ENCODE measurements around the gene TERB1. TPM values are rescaled to one million over a fixed set of nuclear protein-coding genes. Genes with fewer than 3 reads are reported as not detected.

Gene TERB1
- total and polyA plus RNA-seq, 9 donors, result 0.10 to 0.21 (median 0.11) TPM; not detected in 6

GRCh38 chr16:66713076-66713475 lies 88.3 kb downstream of the TERB1 start:
- no peaks in the 10 kb centered on the region for H3K27me3 ChIP-seq (ENCODE audit: control insufficient read depth, insufficient read depth, low read length)
- H3K4me1 ChIP-seq (ENCODE audit: control insufficient read depth, insufficient read depth, low read length), result peaks cover 19% of the 10 kb centered on the region
- no peak overlapping the region for H3K4me3 ChIP-seq (ENCODE audit: low read length)
- DNase-seq, result no peak
- peaks cover 7% of the 10 kb centered on the region for H3K36me3 ChIP-seq (ENCODE audit: control insufficient read depth, insufficient read depth, low read length)
- peaks cover 7% of the 10 kb centered on the region for H3K9me3 ChIP-seq (replicated peaks; ENCODE audit: control insufficient read depth, low read depth, low read length)
- no CpG with 5 or more reads among the region's 2 CpGs for WGBS (ENCODE audit: insufficient coverage)
- H3K27ac ChIP-seq (ENCODE audit: low read length), result no peak overlapping the region

GRCh38 chr16:66712512-66712911 lies 88.9 kb downstream of the TERB1 start:
- no peaks in the 10 kb centered on the region for H3K27me3 ChIP-seq (ENCODE audit: control insufficient read depth, insufficient read depth, low read length)
- no peak for DNase-seq
- peaks cover 7% of the 10 kb centered on the region for H3K9me3 ChIP-seq (replicated peaks; ENCODE audit: control insufficient read depth, low read depth, low read length)
- peaks cover 4% of the 10 kb centered on the region for H3K36me3 ChIP-seq (ENCODE audit: control insufficient read depth, insufficient read depth, low read length)
- no peak overlapping the region for H3K4me3 ChIP-seq (ENCODE audit: low read length)
- H3K4me1 ChIP-seq (ENCODE audit: control insufficient read depth, insufficient read depth, low read length), result peaks cover 19% of the 10 kb centered on the region
- no peak overlapping the region for H3K27ac ChIP-seq (ENCODE audit: low read length)

GRCh38 chr16:66711581-66711980 lies 89.8 kb downstream of the TERB1 start:
- DNase-seq, result no peak
- Histone ChIP-seq H3K27ac (ENCODE audit: low read length) (no peak overlapping the region), H3K27me3 (ENCODE audit: control insufficient read depth, insufficient read depth, low read length) (no peaks in the 10 kb centered on the region), H3K4me1 (ENCODE audit: control insufficient read depth, insufficient read depth, low read length) (peaks cover 20% of the 10 kb centered on the region), H3K4me3 (ENCODE audit: low read length) (no peak overlapping the region), H3K9me3 (replicated peaks; ENCODE audit: control insufficient read depth, low read depth, low read length) (peaks cover 7% of the 10 kb centered on the region), H3K36me3 (ENCODE audit: control insufficient read depth, insufficient read depth, low read length) (no peaks in the 10 kb centered on the region)

GRCh38 chr16:66706506-66706880 lies 94.9 kb downstream of the TERB1 start:
- no peak for DNase-seq
- no peak overlapping the region for H3K4me3 ChIP-seq (ENCODE audit: low read length)
- 70% methylated on average over 2 of the region's 8 CpGs for WGBS (ENCODE audit: insufficient coverage)
- no peaks in the 10 kb centered on the region for H3K27me3 ChIP-seq (ENCODE audit: control insufficient read depth, insufficient read depth, low read length)
- peaks cover 13% of the 10 kb centered on the region for H3K4me1 ChIP-seq (ENCODE audit: control insufficient read depth, insufficient read depth, low read length)
- H3K27ac ChIP-seq (ENCODE audit: low read length), result peak overlapping the region; percentile 71
- H3K36me3 ChIP-seq (ENCODE audit: control insufficient read depth, insufficient read depth, low read length), result no peaks in the 10 kb centered on the region
- H3K9me3 ChIP-seq (replicated peaks; ENCODE audit: control insufficient read depth, low read depth, low read length), result peaks cover 3% of the 10 kb centered on the region

DNA sequence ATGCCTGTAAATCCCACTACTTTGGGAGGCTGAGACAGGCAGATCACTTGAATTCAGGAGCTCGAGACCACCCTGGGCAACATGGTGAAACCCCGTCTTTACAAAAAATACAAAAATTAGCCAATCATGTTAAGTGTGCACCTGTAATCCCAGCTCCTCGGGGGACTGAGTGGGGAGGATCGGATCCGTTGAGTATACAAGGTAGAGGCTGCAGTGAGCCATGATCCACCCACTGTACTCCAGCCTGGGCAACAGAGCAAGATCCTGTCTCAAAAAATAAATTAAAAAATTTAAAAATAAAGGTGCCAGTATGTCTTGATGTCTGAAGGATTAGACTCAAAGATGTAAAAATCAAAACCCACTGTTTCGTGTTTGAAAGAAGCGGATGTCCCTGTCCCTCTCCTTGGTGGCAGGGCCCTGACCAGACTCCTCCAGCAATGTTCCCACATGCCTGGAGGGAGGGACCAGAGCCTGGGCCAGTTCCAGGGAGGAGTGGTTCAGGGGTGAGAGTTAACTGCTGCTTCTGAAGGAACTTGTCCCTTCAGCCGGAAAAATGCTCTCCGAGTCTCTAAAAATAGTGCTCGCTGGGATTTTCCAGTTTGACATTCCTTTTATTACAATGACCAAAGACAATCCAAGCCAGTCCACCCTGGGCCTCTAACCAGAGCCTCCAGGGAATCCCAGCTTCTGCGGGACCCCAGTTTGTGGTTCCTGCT lies 95.4 kb downstream of the TERB1 start:
- no peaks in the 10 kb centered on the region for H3K9me3 ChIP-seq (replicated peaks; ENCODE audit: control insufficient read depth, low read depth, low read length)
- peaks cover 13% of the 10 kb centered on the region for H3K4me1 ChIP-seq (ENCODE audit: control insufficient read depth, insufficient read depth, low read length)
- peak overlapping the region; percentile 71 for H3K27ac ChIP-seq (ENCODE audit: low read length)
- no peak overlapping the region for H3K4me3 ChIP-seq (ENCODE audit: low read length)
- 40% methylated on average over 1 of the region's 11 CpGs for WGBS (ENCODE audit: insufficient coverage)
- no peaks in the 10 kb centered on the region for H3K27me3 ChIP-seq (ENCODE audit: control insufficient read depth, insufficient read depth, low read length)
- DNase-seq, result peak; percentile 83
- H3K36me3 ChIP-seq (ENCODE audit: control insufficient read depth, insufficient read depth, low read length), result no peaks in the 10 kb centered on the region

Other genes starting within 250 kb of the TERB1 start
- 46.6 TPM for gene CKLF, start 249.0 kb downstream of the TERB1 start, total RNA-seq
- 10 to 100 TPM; 21.9 to 42.5 (median 29.6) TPM for gene CKLF, start 249.0 kb downstream of the TERB1 start, polyA plus RNA-seq (ENCODE audit: insufficient read depth in 1 of 8, insufficient read length in 8 of 8, low replicate concordance in 1 of 8)
- 6.6 TPM for gene CMTM1, start 235.1 kb downstream of the TERB1 start, total RNA-seq
- gene CMTM1, start 235.1 kb downstream of the TERB1 start, polyA plus RNA-seq (ENCODE audit: insufficient read depth in 1 of 8, insufficient read length in 8 of 8, low replicate concordance in 1 of 8), result 1 to 10 TPM; 4.2 to 9.7 (median 6.6) TPM
- 0.35 TPM for gene CMTM2, start 222.1 kb downstream of the TERB1 start, total RNA-seq
- under 1 TPM; 0.25 to 0.68 (median 0.47) TPM for gene CMTM2, start 222.1 kb downstream of the TERB1 start, polyA plus RNA-seq (ENCODE audit: insufficient read depth in 1 of 8, insufficient read length in 8 of 8, low replicate concordance in 1 of 8)
- gene CMTM3, start 196.9 kb downstream of the TERB1 start, total RNA-seq, result 19.0 TPM
- gene CMTM3, start 196.9 kb downstream of the TERB1 start, polyA plus RNA-seq (ENCODE audit: insufficient read depth in 1 of 8, insufficient read length in 8 of 8, low replicate concordance in 1 of 8), result 10 to 100 TPM; 52.8 to 82.7 (median 68.4) TPM
- gene CMTM4, start 104.8 kb downstream of the TERB1 start, total RNA-seq, result 8.1 TPM
- gene CMTM4, start 104.8 kb downstream of the TERB1 start, polyA plus RNA-seq (ENCODE audit: insufficient read depth in 1 of 8, insufficient read length in 8 of 8, low replicate concordance in 1 of 8), result 10 to 100 TPM in 5 of 8 donors, 1 to 10 TPM in 3; 7.5 to 15.5 (median 10.5) TPM
- 76.3 TPM for gene DYNC1LI2, start 50.0 kb downstream of the TERB1 start, total RNA-seq
- gene DYNC1LI2, start 50.0 kb downstream of the TERB1 start, polyA plus RNA-seq (ENCODE audit: insufficient read depth in 1 of 8, insufficient read length in 8 of 8, low replicate concordance in 1 of 8), result 100 to 1,000 TPM in 1 of 8 donors, 10 to 100 TPM in 7; 61.0 to 102 (median 78.8) TPM
- gene NAE1, start 29.4 kb upstream of the TERB1 start, total RNA-seq, result 41.8 TPM
- 10 to 100 TPM; 32.8 to 47.3 (median 40.1) TPM for gene NAE1, start 29.4 kb upstream of the TERB1 start, polyA plus RNA-seq (ENCODE audit: insufficient read depth in 1 of 8, insufficient read length in 8 of 8, low replicate concordance in 1 of 8)
- not detected for gene CA7, start 42.8 kb upstream of the TERB1 start, total RNA-seq
- under 1 TPM in 1 of 8 donors, not detected in 7; 0.12 TPM for gene CA7, start 42.8 kb upstream of the TERB1 start, polyA plus RNA-seq (ENCODE audit: insufficient read depth in 1 of 8, insufficient read length in 8 of 8, low replicate concordance in 1 of 8)
- 2.7 TPM for gene PDP2, start 78.9 kb upstream of the TERB1 start, total RNA-seq
- gene PDP2, start 78.9 kb upstream of the TERB1 start, polyA plus RNA-seq (ENCODE audit: insufficient read depth in 1 of 8, insufficient read length in 8 of 8, low replicate concordance in 1 of 8), result 1 to 10 TPM; 1.9 to 2.6 (median 2.3) TPM
- 0.04 TPM for gene CDH16, start 117.3 kb upstream of the TERB1 start, total RNA-seq
- 1 to 10 TPM in 1 of 8 donors, under 1 TPM in 5, not detected in 2; 0.08 to 1.7 (median 0.13) TPM for gene CDH16, start 117.3 kb upstream of the TERB1 start, polyA plus RNA-seq (ENCODE audit: insufficient read depth in 1 of 8, insufficient read length in 8 of 8, low replicate concordance in 1 of 8)
- 7.3 TPM for gene RRAD, start 124.0 kb upstream of the TERB1 start, total RNA-seq
- gene RRAD, start 124.0 kb upstream of the TERB1 start, polyA plus RNA-seq (ENCODE audit: insufficient read depth in 1 of 8, insufficient read length in 8 of 8, low replicate concordance in 1 of 8), result 10 to 100 TPM in 3 of 8 donors, 1 to 10 TPM in 5; 6.0 to 10.7 (median 9.1) TPM
- gene CIAO2B, start 132.8 kb upstream of the TERB1 start, total RNA-seq, result 115 TPM
- gene CIAO2B, start 132.8 kb upstream of the TERB1 start, polyA plus RNA-seq (ENCODE audit: insufficient read depth in 1 of 8, insufficient read length in 8 of 8, low replicate concordance in 1 of 8), result 100 to 1,000 TPM in 1 of 8 donors, 10 to 100 TPM in 7; 89.1 to 111 (median 94.2) TPM
- gene CES2, start 133.9 kb upstream of the TERB1 start, total RNA-seq, result 26.1 TPM
- 10 to 100 TPM; 27.2 to 36.2 (median 31.4) TPM for gene CES2, start 133.9 kb upstream of the TERB1 start, polyA plus RNA-seq (ENCODE audit: insufficient read depth in 1 of 8, insufficient read length in 8 of 8, low replicate concordance in 1 of 8)
- 0.22 TPM for gene CES3, start 159.7 kb upstream of the TERB1 start, total RNA-seq
- gene CES3, start 159.7 kb upstream of the TERB1 start, polyA plus RNA-seq (ENCODE audit: insufficient read depth in 1 of 8, insufficient read length in 8 of 8, low replicate concordance in 1 of 8), result 1 to 10 TPM in 1 of 8 donors, under 1 TPM in 7; 0.05 to 1.3 (median 0.34) TPM
- 2.4 TPM for gene CES4A, start 187.0 kb upstream of the TERB1 start, total RNA-seq
- gene CES4A, start 187.0 kb upstream of the TERB1 start, polyA plus RNA-seq (ENCODE audit: insufficient read depth in 1 of 8, insufficient read length in 8 of 8, low replicate concordance in 1 of 8), result 1 to 10 TPM; 1.5 to 5.3 (median 3.2) TPM
- 40.7 TPM for gene CBFB, start 227.6 kb upstream of the TERB1 start, total RNA-seq
- 10 to 100 TPM; 31.6 to 70.3 (median 42.3) TPM for gene CBFB, start 227.6 kb upstream of the TERB1 start, polyA plus RNA-seq (ENCODE audit: insufficient read depth in 1 of 8, insufficient read length in 8 of 8, low replicate concordance in 1 of 8)

Measured in muscle of leg (tissue), 11 donors.